T follicular helper cell (primary cell): Measurements from ENCODE around the gene SLC29A3.
"Not testable (repeated sequence)": the region's sequence is repeated elsewhere in the genome, so short reads cannot be mapped to it uniquely, and the experiment has no call there.

Source experiments
- DNase-seq: peaks from one replicate; pipeline ENCODE4 v3.0.0-alpha.2; 2020; ENCODE audit warnings: low read depth

The SLC29A3 gene

DNA sequence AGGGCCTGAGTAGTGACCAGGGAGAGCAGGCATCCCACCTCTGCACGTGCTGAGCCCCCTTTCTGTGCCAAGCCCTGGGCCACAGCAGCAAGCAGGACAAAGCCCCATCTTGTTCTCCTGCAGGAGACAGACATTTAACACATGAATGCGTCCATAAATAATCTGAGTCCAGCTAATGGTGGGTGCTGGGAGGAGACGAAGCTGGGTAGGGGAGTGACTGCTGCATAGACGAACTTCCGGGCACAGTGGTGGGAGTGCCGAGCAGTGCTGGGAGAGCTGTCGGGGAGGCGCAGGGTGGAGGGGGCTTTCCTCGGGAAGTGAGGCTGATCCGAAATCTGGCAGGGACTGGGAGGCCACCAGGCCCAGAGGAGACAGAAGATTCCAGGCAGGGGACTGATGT lies 35.2 kb upstream of the SLC29A3 start:
- DNase-seq: no peak

DNA sequence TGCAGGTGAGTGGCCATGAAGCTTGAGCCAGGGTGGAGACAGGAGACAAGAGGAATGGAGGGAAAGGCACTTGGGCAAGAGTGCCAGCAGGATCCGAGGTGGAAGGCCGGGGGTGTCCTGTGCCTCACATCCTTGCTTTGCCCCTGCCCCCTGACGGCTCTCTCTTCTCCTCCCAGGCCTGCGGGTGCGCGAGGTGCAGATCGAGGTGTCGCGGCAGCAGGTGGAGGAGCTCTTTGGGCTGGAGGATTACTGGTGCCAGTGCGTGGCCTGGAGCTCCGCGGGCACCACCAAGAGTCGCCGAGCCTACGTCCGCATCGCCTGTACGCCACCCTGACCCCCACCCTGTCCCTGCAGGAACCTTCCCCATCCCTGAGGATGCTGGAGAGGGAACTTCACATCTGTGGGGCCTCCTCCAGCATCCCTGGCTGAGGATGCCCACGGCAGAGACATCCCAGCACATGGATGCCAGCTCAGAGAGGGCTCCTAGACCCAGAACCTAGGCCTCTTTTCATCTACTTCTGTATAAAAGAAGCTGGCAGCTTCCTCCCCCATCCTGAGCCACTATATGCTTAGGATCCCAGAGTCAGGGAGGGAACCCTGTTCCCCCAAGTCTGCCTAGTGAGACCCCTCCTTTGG lies 34.4 kb upstream of the SLC29A3 start:
- no peak for DNase-seq

DNA sequence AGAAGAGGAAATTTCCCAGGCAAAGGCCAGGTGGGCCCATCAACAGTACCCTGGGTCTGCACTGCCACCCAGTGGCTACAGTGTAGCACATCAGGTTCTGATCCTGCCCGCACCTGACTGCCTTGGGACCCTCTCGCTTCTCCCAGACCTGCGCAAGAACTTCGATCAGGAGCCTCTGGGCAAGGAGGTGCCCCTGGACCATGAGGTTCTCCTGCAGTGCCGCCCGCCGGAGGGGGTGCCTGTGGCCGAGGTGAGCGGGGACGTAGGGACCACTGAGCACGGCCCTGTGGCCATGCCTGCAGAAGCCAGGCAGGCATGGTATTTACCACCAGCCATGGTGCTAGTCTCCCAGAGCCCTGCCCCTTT lies 33.9 kb upstream of the SLC29A3 start:
- no peak for DNase-seq

DNA sequence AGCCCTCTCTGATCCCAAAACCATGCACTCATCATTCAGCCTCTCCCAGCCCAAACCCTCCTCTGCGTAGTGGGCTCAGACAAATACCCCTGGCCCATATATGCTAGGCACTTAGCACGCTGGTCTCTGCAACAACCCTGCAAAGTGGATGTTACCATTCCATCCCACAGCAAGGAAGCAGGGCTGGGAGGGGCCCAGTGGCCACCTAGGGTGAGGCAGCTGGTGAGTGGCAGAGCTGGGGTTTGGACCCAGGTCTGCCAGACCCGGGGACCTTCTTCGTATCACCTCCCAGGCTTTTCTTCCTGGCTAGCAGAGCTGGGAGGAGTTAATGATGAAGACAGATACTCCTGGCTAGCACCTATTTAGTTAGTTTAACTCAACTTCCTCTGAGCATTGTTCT lies 33.1 kb upstream of the SLC29A3 start:
- DNase-seq: no peak

DNA sequence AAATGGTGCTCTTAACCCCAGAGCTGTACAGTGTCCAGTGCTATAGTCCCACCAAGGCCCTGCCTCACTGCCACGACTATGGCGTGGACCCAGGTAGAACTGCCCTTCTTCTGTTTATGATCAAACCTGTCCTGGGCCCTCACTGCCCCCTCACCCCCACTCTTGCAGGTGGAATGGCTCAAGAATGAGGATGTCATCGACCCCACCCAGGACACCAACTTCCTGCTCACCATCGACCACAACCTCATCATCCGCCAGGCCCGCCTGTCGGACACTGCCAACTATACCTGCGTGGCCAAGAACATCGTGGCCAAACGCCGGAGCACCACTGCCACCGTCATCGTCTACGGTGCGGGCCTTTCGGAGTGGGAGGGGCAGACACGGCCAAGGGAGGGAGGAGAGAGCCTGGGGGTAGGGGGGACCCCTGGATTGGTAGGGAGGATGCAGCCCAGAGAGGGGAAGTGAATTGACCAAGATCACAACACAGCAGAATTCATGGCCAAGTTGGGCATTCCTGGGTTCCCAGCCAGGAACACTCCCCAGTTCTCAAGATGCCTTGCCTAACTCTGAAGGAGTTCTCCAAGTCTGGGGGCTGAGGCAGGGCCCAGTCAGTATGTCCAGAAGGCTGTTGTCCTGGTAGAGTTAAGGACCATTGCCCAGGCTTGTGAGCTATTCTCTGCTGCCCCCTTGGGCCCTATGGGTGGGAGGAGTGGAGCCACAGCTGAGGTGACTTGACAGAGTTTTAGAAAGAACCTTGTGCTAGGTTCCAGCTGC lies 32.4 kb upstream of the SLC29A3 start:
- DNase-seq: no peak

DNA sequence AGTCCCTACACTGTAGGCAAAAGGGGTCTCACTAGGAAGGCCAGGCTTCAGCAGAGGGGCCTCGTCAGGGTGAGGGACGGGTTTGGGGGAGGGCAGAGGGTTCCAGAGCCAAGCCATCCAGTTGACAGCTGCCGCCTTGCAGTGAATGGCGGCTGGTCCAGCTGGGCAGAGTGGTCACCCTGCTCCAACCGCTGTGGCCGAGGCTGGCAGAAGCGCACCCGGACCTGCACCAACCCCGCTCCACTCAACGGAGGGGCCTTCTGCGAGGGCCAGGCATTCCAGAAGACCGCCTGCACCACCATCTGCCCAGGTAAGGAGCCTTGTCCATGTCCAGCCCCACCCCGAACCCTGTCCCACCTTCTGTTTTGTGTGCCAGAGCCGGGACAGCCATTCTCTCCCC lies 31.6 kb upstream of the SLC29A3 start:
- DNase-seq: no peak

DNA sequence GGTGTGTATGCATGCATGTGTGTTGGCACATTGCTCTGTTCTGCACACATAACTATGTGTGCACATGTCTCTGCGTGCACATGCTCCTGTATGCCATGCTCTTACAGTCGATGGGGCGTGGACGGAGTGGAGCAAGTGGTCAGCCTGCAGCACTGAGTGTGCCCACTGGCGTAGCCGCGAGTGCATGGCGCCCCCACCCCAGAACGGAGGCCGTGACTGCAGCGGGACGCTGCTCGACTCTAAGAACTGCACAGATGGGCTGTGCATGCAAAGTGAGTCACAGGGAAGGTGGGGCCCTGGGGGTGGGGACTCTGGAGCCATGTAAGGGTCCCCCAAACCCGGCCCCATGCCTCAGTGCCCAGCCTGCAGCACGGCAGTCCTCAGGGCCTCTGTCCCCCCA lies 30.6 kb upstream of the SLC29A3 start:
- no peak for DNase-seq

DNA sequence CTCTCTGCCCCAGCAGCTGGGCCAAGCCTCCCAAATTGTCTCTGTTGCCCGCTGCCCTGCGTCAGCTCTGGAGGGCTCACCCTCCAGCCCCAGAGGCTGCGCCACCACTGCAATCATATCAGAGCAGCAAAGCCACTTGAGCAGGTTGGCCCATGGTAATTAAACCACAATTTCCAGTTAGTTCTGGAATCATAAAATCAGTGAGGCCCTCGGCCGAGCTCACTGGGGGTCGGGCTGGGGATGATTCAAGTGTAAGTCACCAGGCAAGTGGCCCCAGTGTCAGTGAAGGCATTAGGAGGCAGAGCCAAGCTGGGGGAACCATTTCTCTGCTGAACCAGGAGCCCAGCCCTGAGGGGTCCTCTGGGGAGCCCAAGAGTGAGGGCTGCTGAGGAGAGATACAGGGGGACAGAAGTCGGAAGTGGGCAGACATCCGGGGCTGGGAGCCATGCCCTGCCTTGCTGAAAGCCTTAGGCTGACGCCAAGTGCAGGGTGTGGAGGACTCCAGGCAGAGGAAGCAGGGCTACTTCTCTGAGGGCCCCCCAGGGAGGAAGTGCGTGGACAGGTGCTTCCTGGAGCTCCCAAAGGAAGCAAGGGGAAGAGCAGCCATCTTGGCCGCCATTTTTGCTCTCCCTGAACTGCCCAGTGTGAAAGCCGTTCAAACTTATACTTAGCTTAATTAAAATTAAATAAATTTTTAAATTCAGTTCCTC lies 29.5 kb upstream of the SLC29A3 start:
- no peak for DNase-seq

DNA sequence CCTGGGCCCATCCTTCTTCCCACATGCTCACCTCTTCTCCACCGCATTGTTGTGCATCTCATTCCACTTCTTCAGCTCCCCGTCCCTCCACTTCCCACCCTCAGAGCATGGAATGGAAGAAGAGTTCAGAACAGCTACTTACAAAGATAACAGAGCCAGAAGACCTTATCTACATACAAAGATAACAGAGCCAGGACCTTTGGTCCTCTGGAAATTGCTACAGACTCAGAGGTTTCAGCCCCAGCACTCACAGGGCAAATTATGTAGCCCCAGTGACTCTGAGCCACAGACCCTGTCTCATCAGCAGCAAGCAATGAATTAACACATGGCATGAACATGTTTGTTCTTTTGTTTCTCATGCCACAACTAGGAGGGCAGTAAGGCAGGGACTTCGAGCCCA lies 28.7 kb upstream of the SLC29A3 start:
- no peak for DNase-seq

DNA sequence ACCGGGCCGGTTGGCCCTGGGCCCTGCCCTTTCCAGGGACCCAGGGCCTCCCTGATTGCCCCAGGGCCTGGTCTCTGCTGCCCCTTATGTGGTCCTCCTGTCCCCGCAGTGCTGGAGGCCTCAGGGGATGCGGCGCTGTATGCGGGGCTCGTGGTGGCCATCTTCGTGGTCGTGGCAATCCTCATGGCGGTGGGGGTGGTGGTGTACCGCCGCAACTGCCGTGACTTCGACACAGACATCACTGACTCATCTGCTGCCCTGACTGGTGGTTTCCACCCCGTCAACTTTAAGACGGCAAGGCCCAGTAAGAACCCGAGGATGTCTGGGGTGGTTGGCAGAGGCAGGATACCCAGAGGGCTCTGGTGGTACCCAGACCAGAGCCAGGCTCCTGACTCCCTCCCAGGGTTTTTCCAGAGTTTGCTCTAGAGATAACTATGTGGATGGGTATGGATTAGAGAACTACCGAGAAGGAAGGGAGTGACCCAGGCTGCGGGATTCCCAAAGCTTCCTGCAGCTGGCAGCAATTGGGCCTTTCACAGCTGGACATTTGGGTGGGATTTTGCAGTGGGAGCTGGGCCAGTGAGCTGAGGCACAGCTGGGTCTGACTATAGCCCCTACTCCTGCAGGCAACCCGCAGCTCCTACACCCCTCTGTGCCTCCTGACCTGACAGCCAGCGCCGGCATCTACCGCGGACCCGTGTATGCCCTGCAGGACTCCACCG lies 28.1 kb upstream of the SLC29A3 start:
- DNase-seq: no peak

DNA sequence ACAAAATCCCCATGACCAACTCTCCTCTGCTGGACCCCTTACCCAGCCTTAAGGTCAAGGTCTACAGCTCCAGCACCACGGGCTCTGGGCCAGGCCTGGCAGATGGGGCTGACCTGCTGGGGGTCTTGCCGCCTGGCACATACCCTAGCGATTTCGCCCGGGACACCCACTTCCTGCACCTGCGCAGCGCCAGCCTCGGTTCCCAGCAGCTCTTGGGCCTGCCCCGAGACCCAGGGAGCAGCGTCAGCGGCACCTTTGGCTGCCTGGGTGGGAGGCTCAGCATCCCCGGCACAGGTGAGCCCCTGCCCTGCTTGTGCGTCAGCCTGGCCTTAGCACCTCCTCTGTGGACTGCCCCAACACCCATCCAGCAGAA lies 27.5 kb upstream of the SLC29A3 start:
- DNase-seq: no peak

DNA sequence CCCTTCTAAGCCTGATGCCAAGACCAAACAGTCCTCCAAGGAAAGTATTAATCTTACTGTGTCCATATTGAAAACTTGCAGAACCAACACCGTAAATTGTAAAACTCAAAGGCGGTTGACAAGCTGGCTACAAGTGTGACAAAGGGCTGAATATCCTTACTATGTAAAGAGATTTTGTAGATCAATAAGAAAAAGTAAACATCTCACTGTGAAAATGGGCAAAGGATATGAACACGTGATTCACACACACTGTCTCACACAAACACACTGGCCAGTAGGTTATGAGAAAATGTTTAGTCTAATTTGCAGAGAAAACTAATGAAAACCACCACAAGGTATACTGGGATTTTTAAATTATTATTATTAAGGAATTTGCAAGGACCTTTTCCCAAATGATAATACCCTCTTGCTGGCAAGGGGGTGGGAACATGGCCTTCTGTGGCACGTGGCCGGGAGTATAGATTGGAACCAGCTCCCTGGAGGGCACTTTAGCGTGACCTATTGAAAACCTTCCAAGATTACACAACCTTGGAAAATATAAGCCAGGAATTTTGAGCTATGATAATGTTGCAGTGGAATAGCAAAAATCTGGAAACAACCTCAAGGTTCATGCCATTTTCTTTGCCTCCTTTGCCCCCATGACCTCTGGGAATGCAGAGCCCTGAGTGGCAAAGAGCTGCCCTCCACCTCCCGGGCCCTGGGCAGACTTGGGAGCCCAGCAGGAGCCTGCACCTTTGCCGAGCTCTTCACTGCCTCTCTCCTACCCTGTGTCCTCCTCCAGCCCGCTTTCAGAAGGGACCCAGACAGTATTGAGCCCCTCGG lies 26.2 kb upstream of the SLC29A3 start:
- no peak for DNase-seq

DNA sequence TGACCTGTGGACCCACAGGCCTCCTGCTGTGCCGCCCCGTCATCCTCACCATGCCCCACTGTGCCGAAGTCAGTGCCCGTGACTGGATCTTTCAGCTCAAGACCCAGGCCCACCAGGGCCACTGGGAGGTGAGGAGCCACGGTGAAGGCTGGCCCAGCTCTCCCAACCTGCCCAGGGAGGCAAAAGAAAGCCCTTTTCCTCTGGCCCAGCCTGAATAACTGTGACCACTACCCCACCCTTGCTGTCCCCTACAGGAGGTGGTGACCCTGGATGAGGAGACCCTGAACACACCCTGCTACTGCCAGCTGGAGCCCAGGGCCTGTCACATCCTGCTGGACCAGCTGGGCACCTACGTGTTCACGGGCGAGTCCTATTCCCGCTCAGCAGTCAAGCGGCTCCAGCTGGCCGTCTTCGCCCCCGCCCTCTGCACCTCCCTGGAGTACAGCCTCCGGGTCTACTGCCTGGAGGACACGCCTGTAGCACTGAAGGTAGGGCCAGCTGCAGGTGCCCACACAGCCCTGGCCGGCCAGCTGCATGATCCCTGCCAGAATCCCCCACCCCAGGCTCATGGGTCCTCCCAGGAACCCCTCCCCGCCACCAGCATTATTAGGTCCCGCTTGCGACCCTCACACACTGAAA lies 25.5 kb upstream of the SLC29A3 start:
- DNase-seq: no peak

DNA sequence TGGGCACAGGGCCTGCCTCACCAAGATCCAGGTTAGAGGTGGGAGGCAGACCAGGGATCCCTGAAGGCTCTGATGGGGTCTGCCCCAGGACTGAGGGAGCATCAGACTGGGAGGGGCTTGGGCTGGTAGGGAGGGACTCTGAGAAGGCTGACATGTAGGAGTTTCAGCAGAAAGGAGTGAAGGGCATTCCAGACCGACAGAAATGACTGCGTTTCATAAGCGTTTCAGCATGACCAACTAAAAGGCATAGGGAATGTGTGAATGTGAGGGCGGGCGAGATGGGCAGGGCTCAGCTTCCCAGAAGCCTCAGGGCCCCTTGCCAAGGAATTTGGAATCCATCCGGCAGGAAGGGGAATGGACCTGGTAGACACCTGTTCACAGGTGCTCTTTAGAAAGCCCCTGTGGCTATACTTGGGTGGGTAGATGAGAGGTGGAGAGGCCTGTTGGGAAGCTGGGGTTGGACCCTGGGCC lies 24.9 kb upstream of the SLC29A3 start:
- no peak for DNase-seq

DNA sequence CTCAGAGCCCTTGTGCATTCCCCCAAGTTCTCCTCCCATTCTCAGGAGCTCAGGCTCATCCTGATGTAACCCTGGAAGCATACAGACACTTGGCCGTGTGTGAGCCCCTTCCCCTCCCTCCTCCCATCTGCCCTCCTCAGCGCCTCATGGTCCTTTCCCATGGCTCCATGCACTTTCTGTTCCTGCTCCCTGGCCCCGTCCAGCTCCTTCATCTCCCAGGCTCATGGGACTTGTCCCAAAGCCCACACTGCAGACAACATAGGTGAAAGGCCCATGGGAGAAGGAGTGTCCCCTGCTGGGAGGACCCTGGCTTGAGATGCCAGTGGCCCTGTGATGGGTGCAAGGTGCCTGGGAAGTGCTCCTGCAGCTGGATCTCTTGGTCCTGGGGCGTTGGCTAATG lies 24.2 kb upstream of the SLC29A3 start:
- DNase-seq: no peak

DNA sequence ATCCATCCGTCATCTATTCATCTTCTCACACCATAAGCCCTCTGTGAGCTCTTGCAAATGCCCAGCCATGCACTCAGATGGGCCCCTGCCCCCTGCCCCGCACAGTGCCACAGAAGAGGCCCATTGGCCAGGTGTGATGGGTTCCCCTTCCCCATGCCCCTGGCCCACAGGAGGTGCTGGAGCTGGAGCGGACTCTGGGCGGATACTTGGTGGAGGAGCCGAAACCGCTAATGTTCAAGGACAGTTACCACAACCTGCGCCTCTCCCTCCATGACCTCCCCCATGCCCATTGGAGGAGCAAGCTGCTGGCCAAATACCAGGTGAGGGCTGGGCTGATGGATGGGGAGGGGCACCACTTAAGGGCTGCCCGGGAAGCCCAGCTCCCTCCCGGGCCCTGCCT lies 23.4 kb upstream of the SLC29A3 start:
- no peak for DNase-seq

DNA sequence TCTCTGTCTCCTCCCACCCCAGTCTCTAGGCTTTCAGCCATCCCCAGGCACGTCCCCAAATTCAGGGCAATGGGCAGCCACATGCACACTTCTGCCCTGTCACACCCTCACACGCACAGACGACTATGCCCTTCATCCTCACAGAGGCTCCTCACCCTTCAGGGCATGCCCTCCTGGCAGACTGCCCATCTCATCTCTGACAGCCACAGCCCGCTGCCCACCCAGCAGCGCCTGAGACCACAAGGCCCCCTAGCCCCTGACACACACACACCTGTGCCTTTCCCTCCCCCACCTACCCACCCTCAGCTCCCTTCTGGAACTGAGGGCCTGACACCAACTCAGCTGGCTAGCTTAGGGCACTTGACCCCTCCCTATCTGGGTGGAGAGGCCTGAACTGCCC lies 23.0 kb upstream of the SLC29A3 start:
- DNase-seq: no peak

DNA sequence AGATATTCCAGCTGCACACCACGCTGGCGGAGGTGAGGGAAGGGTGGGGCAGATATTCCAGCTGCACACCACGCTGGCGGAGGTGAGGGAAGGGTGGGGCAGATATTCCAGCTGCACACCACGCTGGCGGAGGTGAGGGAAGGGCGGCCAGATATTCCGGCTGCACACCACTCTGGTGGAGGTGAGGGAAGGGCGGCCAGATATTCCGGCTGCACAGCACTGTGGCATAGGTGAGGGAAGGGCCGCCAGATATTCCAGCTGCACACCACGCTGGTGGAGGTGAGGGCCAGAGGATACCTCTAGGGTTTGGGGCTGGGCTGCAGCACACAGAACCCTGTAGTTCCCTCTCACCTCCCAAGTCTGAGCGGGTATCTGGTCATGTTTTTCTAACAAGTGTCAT lies 22.2 kb upstream of the SLC29A3 start:
- DNase-seq: not testable (repeated sequence)

DNA sequence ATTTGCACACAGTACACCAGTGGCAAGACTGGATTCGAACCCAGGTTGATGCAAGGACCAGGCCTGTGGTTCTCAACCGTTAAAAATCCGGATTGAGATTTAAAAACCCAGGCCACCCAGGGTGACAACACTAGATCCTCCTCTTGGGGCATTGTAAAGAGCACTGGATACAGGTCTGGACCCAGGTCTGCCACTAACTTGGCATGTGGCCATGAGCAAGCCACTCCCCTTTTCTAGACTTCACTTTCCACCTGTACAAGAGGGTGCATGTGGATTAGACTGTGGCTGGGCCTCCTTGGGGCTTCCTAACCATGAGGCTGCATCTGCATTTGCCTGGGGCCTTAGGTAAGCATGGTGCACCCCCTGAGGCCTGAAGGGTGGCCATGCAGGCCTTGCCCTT lies 21.7 kb upstream of the SLC29A3 start:
- no peak for DNase-seq

DNA sequence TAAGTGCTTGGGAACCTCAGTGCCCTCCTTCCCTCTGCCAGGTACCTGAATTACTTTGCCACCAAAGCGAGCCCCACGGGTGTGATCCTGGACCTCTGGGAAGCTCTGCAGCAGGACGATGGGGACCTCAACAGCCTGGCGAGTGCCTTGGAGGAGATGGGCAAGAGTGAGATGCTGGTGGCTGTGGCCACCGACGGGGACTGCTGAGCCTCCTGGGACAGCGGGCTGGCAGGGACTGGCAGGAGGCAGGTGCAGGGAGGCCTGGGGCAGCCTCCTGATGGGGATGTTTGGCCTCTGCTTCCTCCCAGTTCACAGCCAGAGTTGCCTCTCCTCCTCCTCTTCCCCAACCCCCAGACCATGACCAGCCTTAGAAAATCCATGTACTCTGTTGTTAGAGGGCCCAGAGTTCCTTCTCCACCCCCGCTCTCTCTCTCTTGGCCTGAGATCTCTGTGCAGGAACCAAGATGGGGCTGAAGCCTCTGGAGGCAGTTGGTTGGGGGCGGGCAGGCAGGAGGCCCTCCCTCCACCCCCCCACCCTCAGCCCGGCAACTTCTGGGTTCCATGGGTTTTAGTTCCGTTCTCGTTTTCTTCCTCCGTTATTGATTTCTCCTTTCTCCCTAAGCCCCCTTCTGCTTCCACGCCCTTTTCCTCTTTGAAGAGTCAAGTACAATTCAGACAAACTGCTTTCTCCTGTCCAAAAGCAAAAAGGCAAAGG lies 19.8 kb upstream of the SLC29A3 start:
- DNase-seq: no peak
